ENCODE measurements around the gene SMURF1.
"Not testable (repeated sequence)": the region's sequence is repeated elsewhere in the genome, so short reads cannot be mapped to it uniquely, and the experiment has no call there.

GRCh38 chr7:99163669-99164068 lies 19.8 kb upstream of the SMURF1 start:
- TF ChIP-seq CTCF (IDR thresholded peaks at IDR 0.05; ENCODE audit: low read length); EZH2 (IDR thresholded peaks at IDR 0.05; ENCODE audit: borderline replicate concordance, low read length): not testable (repeated sequence)
